Measurements from ENCODE around the gene TMEM236.
A peak's percentile ranks its signal among the peaks of the same experiment; 100 is the strongest.

The TMEM236 gene

GRCh38 chr10:17835688-17836087 lies 83.7 kb downstream of the TMEM236 start:
- DNase-seq = no peak

GRCh38 chr10:17836942-17837341 lies 84.9 kb downstream of the TMEM236 start:
- no peak for DNase-seq

GRCh38 chr10:17838080-17838648 lies 86.2 kb downstream of the TMEM236 start:
- DNase-seq = no peak

GRCh38 chr10:17841050-17841449 lies 89.0 kb downstream of the TMEM236 start:
- DNase-seq = no peak

GRCh38 chr10:17842641-17843040 lies 90.6 kb downstream of the TMEM236 start:
- no peak for DNase-seq

GRCh38 chr10:17847585-17848296 lies 95.7 kb downstream of the TMEM236 start:
- DNase-seq = peak; percentile 6 to 31

GRCh38 chr10:17848646-17849045 lies 96.6 kb downstream of the TMEM236 start:
- no peak for DNase-seq

Measured in AML-193 (cell line).